Ishikawa (cell line): ENCODE data around the gene ILDR2.

Experiments used
- CEBPB ChIP-seq: IDR thresholded peaks from 2 replicates; pipeline ENCODE4 v1.6.1; 2012
- MAX ChIP-seq: IDR thresholded peaks from 2 replicates; pipeline ENCODE4 v1.6.1; 2012
- RAD21 ChIP-seq: IDR thresholded peaks from 2 replicates; pipeline ENCODE4 v1.6.1; 2012; ENCODE audit warnings: low read depth

- no peak for TF ChIP-seq CEBPB
- TF ChIP-seq MAX, result no peak
- no peak for TF ChIP-seq RAD21
These were observed 49.4 kb downstream of the ILDR2 start for GRCh38 chr1:166925810-166926478.
